Breast epithelium (tissue), 3 donors: ENCODE results near the gene SHB.

Source experiments
- CTCF ChIP-seq, 3 donors: fragments of 450-650 bp; IDR thresholded peaks; one replicate each; pipeline ENCODE4 v1.5.1; 2016 to 2017; ENCODE audit warnings: antibody characterized with exemption in 3 of 3, mild to moderate bottlenecking in 3 of 3, moderate library complexity in 3 of 3
- POLR2A ChIP-seq: fragments of 450-650 bp; IDR thresholded peaks from one replicate; pipeline ENCODE4 v1.6.1; 2016; ENCODE audit warnings: antibody characterized with exemption, mild to moderate bottlenecking, moderate library complexity
- POLR2AphosphoS5 ChIP-seq, 3 donors: sonication (generic); formaldehyde crosslinking; IDR thresholded peaks; one replicate each; pipeline ENCODE4 v1.6.1; 2017; ENCODE audit warnings: antibody characterized with exemption in 3 of 3

DNA sequence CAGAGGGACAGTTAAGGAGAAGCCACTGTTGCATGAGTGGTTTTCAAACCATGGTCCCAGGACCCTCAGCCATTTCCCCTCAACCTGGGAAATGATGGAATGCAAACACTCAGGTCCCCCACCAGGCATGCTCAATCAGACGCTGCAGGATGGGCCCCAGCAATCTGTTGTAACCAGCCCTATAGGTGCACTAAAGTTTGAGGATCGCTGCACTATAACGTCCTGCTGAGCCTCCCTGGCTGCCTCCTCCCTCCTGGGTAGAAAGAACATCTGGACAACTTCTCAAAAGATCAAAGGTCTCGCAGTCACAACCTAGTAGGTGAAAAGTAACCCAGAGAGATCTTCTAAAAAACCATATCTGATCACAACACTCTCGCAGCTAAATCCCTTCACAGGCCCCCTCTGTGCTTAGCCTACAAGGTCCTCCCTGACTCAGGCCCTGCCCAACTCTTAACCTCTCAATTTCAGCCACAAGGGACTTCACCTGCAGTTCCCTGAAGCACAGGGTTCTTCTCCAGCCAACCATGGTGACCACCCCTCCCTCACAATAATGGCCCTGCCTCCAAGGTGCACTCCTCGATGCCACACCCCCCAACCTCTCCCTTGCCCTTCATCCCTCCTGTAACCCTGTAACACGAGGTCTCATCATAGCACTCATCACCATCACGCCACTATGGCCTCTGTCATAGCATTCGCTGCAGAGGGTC, 3.5 kb downstream of the SHB start:
- TF ChIP-seq CTCF (IDR thresholded peaks at IDR 0.05) (no peak), POLR2A (no peak), POLR2AphosphoS5 (IDR thresholded peaks at IDR 0.05) (no peak)
